Activated gamma-delta T cell treated with anti-CD3 and anti-CD28 coated beads, Interleukin-2, amount 50 U/mL, for 16 hours (primary cell): ENCODE results near the gene MICU1.
"Not testable (repeated sequence)": the region's sequence is repeated elsewhere in the genome, so short reads cannot be mapped to it uniquely, and the experiment has no call there.

Experiments used
- DNase-seq: peaks from one replicate; pipeline ENCODE4 v3.0.0-alpha.2; 2020; ENCODE audit warnings: low read depth

The MICU1 gene

GRCh38 chr10:72346117-72346516 is 279.8 kb downstream of the MICU1 start:
- not testable (repeated sequence) for DNase-seq

GRCh38 chr10:72344932-72345331 is 280.9 kb downstream of the MICU1 start:
- DNase-seq: no peak

- no peak for DNase-seq
Measured at GRCh38 chr10:72342911-72343310, 283.0 kb downstream of the MICU1 start.

- peak; percentile 62 for DNase-seq
Measured at GRCh38 chr10:72340510-72341261, 285.2 kb downstream of the MICU1 start.

- DNase-seq: no peak
Measured at GRCh38 chr10:72338180-72338579, 287.7 kb downstream of the MICU1 start.

- DNase-seq: no peak
Measured at GRCh38 chr10:72337722-72338121, 288.2 kb downstream of the MICU1 start.

GRCh38 chr10:72337039-72337629 is 288.7 kb downstream of the MICU1 start:
- peak; percentile 49 for DNase-seq

- DNase-seq: no peak
Measured at GRCh38 chr10:72336259-72337038, 289.4 kb downstream of the MICU1 start.

GRCh38 chr10:72335394-72336258 is 290.3 kb downstream of the MICU1 start:
- no peak for DNase-seq

GRCh38 chr10:72334825-72335393 is 291.0 kb downstream of the MICU1 start:
- peak; percentile 76 for DNase-seq

- no peak for DNase-seq
Measured at GRCh38 chr10:72334196-72334824, 291.6 kb downstream of the MICU1 start.

GRCh38 chr10:72333112-72334015 is 292.5 kb downstream of the MICU1 start:
- DNase-seq: no peak

- DNase-seq: no peak
Measured at GRCh38 chr10:72332423-72333111, 293.3 kb downstream of the MICU1 start.

GRCh38 chr10:72331575-72332422 is 294.1 kb downstream of the MICU1 start:
- peak; percentile 89 for DNase-seq

GRCh38 chr10:72330069-72330426 is 295.8 kb downstream of the MICU1 start:
- no peak for DNase-seq

GRCh38 chr10:72329290-72330068 is 296.4 kb downstream of the MICU1 start:
- no peak for DNase-seq

- no peak for DNase-seq
Measured at GRCh38 chr10:72328829-72329204, 297.1 kb downstream of the MICU1 start.
